ENCODE results near the gene TXN. TPM values are rescaled to one million over a fixed set of nuclear protein-coding genes. Genes with fewer than 3 reads are reported as not detected.

Gene TXN
- total RNA-seq (2014; rRNA removed; shearing (Covaris generic)): 534 and 687 TPM in 2 replicates

DNA sequence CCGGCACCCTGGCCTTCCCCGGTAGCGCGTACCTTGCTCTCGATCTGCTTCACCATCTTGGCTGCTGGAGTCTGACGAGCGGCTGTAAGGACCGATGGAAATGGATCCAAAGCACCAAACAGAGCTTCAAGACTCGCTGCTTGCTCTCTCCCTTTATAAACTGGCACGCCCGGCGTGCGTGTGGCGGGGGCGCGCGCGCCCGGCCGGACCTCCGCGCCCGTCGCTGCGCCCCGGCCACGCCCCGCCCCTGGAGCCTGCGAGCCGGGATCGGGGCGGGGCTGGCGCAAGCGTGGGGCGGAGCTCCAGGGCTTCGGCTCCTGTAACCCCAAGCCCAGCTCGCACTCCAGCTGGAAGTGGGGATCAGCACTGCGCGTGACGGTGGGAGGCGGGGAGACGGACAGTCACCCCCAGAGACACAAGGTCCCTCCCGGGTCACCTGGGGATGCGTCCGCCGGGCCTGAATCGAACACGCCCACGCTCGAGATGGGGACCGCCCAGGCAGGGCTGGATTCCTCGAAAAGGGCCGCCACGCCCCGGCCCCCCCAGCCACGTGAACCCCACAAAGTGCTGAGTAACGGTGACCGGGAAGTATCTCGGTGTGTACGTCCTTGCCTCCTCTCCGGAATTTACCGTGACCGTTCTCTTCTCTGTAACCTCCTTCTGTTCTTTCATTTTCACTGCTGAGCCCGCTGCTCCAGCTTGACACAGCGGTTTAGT, at the start of gene TXN:
TXN (minus strand) TSS at position 128 of the 717 bp plus-strand sequence; CDS start at position 56, 72 bp downstream.
- peak; percentile 94 for DNase-seq (ENCODE audit: low read depth)

GRCh38 chr9:110303133-110303532, 46.8 kb upstream of the TXN start:
- DNase-seq (ENCODE audit: low read depth): peak; percentile 20

DNA sequence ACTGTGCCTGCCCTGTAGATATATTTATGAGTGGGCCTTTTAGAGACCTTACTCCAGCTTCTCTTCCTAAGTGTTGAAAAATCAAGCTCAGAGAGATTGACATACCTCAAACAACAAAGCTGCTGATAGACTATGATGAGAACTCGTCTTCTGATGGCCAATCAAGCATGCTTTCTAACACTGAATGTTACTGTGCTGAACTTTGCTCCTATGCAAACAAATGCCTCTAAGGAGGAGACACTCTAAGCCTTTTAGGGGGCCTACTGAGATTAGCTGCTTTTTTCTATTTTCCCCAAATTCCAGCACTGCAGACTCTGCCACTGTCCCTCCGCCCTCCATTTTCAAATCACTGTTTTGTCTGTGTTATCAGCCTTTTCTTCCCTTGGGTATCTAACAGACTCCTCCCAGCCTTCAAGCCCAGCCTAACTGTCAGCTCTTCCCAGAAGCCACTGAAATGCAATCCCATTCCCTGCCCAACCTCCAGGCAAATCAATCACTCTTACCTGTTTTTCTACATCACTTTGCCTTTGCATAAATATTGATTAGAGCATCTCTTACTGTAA, 41.8 kb upstream of the TXN start:
- DNase-seq (ENCODE audit: low read depth): no peak

DNA sequence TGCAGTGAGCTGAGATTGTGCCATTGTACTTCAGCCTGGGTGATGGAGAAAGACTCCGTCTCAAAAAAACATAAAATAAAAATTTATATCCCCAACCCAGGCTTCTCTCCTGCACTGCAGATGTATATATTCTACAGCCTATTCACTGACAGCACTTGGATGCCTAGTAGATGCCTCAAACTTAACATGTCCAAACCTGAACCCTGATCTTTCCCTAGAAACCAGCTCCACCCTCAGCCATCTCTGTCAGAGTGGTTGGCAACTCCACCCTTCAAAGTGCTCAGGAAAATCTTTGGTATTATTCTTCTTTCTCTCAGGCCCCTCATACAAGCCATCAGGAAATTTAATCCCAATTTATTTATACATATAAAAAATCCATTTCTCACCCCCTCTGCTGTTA, 36.9 kb upstream of the TXN start:
- no peak for DNase-seq (ENCODE audit: low read depth)

- peak; percentile 17 for DNase-seq (ENCODE audit: low read depth)
Observed at GRCh38 chr9:110291921-110292557, 35.7 kb upstream of the TXN start.

DNA sequence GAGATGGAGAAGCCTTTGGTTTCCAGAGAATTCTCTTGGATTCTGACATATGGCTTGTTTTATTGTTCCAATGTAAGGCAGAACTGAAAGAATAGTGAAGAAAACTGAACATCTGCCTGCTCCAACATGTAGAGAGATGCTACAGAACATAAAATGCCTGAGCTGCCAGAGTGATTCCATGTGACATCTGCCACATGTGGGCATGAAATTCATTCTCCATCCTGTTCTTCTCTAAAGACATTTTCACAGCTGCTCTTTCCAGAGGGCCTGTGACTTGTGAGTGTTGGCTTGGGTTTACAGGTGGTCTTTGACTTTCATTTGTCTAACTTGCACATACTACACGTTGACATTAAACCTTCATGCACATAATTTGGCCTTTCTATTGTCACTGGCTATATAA, 33.7 kb upstream of the TXN start:
- DNase-seq (ENCODE audit: low read depth): no peak

GRCh38 chr9:110288503-110288902, 32.2 kb upstream of the TXN start:
- DNase-seq (ENCODE audit: low read depth): no peak

DNA sequence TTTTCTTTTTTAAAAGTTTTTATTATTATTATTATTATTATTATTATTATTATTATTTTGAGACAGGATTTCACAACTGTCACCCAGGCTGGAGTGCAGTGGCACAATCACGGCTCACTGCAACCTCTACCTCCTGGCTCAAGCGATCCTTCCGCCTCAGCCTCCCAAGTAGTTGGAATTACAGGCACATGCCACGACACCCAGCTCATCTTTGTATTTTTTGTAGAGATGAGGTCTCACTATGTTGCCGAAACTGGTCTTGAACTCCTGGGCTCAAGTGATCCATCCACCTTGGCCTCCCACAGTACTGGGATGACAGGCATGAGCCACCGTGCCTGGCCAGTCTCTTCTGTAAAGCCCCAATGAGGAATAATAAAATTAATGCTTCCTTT, 31.0 kb upstream of the TXN start:
- DNase-seq (ENCODE audit: low read depth): no peak

DNA sequence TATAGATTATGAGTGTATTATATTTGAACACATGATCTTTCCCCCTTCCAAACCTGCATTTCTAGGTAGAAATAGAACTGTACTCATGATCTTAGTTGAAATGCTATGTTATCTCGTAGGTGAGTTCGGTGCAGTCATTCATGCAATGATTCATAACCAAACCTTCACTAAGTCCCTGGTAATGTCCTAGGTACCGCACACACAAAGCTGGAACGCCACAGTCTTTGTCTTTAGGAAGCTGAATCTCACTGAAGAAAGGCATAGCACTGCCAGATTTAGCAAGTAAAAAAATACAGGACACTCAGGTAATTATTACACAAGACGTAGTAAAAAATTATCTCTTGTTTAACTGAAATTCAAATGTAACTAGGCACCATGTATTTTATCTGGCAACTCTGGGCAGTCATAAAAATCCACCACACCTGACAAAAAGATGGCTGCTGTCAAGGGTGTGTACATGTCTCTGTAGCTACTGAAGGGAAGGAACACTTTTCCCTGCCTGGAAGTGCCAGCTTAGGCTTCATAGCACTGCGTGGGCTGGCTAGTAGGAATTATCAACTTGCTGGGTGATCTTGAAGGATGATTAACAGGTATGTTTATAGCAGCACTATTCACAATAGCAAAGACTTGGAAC, 28.0 kb upstream of the TXN start:
- DNase-seq (ENCODE audit: low read depth): no peak

DNA sequence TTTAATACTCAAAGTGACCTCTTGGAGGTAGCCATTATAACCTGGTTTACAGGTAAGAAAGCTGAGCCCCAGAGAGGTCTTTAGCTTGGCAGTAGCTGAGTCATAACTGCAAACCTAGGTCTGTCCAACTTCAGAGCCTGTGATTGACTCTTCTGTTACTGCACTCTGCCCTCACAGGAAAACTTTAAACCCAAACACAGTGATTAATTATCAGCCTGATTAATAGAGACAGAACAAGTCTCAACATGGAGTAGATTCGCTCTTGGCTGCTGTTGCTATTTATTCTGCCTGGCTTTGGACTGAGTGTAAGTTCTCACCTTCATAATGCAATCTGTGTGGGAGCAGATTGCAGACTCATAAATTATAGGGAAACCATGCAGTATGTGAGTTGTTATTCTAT, 27.4 kb upstream of the TXN start:
- no peak for DNase-seq (ENCODE audit: low read depth)

- DNase-seq (ENCODE audit: low read depth): no peak
Observed at GRCh38 chr9:110282739-110283081, 26.4 kb upstream of the TXN start.

- peak; percentile 36 for DNase-seq (ENCODE audit: low read depth)
Observed at GRCh38 chr9:110282018-110282738, 25.9 kb upstream of the TXN start.

DNA sequence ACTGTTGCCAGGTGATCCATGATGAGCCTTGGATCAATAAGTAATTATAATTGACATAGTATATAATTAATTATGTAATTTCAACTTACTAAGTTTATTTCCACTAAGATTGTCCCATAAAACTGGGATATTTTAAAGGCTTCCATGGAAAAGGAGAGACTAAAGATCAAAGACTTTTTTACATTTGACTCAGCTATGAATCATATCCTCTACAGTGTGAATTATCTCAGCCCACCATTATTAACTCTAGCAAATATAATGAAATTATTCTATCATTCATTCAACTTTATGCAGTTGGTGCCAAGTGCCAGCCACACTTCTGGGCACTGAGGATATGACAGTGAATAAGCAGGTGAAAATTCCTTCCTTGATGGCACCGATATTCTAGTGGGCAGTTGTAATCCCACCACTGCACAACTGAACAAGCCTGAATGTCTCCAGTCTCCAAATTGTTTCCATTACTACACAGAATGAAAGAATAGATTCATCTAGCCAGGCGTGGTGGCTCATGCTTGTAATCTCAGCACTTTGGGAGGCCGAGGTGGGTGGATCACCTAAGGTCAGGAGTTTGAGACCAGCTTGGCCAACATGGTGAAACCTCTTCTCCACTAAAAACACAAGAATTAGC, 21.9 kb upstream of the TXN start:
- peak; percentile 59 for DNase-seq (ENCODE audit: low read depth)

DNA sequence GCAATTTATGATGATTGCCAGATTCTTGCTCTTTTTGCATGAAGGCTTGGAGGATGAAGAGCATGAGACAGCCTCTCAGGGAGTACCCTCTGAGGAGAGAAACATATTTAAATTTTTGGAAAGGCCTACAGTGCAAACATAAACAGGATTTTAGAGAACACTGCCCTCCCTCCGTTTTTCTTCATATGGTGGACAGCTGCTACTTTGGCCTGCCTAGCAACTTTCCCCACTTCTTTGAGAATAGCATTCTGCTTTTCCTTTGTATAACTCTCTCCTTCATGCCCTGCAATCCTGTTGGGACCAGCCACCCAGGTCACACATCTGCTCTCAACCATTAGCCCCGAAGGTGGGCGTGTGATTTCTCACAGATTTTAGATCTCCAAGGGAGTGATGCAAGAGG, 20.5 kb upstream of the TXN start:
- no peak for DNase-seq (ENCODE audit: low read depth)

- DNase-seq (ENCODE audit: low read depth): no peak
Observed at GRCh38 chr9:110270211-110270995, 14.1 kb upstream of the TXN start.

GRCh38 chr9:110266795-110267194, 10.5 kb upstream of the TXN start:
- no peak for DNase-seq (ENCODE audit: low read depth)

- peak; percentile 39 for DNase-seq (ENCODE audit: low read depth)
Observed at GRCh38 chr9:110261632-110262031, 5.3 kb upstream of the TXN start.

DNA sequence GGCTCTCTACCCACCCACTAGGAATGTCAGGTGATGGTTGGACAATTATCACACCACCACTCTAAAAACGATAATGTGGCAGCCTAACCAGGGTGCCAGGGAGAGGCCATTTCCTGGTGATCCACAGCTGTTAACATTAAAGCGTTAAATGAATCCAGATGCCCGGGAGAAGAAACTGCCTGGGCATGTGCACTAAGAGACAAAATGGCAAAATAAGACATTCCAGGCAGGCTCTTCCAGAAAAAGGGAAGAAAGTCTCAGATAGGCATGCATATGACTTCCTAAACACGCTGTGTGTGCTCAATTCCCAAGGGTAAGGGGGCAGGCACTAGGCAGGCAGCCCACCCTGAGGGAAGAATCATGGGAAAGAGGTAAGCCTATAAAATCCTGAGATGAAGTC, 4.6 kb upstream of the TXN start:
- no peak for DNase-seq (ENCODE audit: low read depth)

DNA sequence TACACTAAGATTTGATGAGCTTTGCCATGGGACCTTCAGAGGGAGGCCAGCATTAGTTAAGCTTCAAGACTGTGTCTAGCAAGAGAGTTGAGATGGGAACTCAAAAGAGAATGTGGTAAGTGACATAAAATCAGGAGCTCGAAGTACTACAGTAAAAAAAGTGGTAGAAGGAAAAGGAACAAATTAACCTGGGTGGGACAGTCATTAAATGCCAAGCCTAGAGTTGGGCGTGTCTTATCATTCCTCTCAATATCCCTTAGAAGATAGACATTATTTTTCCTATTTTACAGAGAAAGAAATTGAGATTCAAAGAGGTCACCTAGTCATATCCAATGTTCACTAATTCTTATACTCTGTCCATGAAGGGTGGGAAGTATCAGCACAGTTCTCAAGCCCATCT, 3.3 kb upstream of the TXN start:
- DNase-seq (ENCODE audit: low read depth): no peak

DNA sequence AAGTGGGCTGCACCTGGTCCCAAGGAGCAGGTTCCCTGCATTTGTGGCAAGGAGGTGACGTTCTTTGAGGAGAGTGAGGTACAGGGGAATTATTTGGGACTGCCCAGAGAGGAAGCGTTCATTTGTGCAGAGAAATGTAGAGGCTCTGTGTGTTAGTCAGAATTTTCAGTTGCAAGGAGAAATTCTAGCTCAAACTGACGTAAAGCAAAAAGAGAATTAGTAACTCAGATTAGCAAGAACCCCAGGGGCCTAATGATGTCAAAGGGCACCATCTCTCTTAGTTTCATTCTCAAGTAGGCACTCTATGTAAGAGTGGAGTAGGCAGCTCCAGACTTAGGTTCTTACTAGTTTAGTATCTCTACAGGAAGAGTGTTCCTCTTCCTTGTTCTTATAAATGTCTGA, 2.4 kb upstream of the TXN start:
- no peak for DNase-seq (ENCODE audit: low read depth)

GRCh38 chr9:110257956-110258355, 1.6 kb upstream of the TXN start:
- peak; percentile 14 for DNase-seq (ENCODE audit: low read depth)

Measured in M059J (cell line).